ENCODE data around the gene SRRM2.

SRRM2 gene

DNA sequence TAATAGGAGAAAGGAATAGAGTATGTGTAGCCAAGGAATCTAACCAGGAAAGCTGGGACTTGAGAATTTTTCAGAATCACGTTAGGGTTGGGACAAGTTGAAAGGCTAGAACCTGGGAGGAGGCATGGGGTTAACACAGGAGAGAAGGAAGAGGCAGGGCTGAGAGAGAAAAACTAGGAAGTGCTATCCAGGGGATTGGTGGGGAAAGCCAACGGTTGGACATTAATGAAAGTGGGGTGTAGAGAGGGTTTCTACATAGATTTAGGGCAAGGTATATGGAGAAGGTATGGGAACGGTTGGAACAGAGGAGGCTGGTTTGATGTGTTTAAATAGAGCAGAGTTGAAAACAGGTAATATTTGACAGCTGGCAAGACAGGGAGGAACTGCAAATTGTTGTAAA lies 2.7 kb downstream of the SRRM2 start:
- no peak for DNase-seq (ENCODE audit: low read depth)
- Histone ChIP-seq H3K4me3 (ENCODE audit: low read length) (peak overlapping the region; percentile 91), H3K36me3 (ENCODE audit: control insufficient read depth, insufficient read depth, low read length, severe bottlenecking) (peaks cover 29% of the 10 kb centered on the region), H3K9ac (ENCODE audit: low read length) (peak overlapping the region; percentile 99), H3K4me1 (ENCODE audit: control insufficient read depth, insufficient read depth, low read length) (peaks cover 49% of the 10 kb centered on the region), H3K9me3 (ENCODE audit: control insufficient read depth, low read length) (no peaks in the 10 kb centered on the region), H3K27me3 (replicated peaks; ENCODE audit: control insufficient read depth, insufficient read depth, low read length) (no peaks in the 10 kb centered on the region)

- DNase-seq (ENCODE audit: low read depth) = no peak
- Histone ChIP-seq H3K36me3 (ENCODE audit: control insufficient read depth, insufficient read depth, low read length, severe bottlenecking) (peaks cover 42% of the 10 kb centered on the region), H3K9ac (ENCODE audit: low read length) (no peak overlapping the region), H3K27me3 (replicated peaks; ENCODE audit: control insufficient read depth, insufficient read depth, low read length) (no peaks in the 10 kb centered on the region), H3K9me3 (ENCODE audit: control insufficient read depth, low read length) (no peaks in the 10 kb centered on the region), H3K4me1 (ENCODE audit: control insufficient read depth, insufficient read depth, low read length) (peaks cover 46% of the 10 kb centered on the region), H3K4me3 (ENCODE audit: low read length) (no peak overlapping the region)
Observed at GRCh38 chr16:2756288-2757015, 4.0 kb downstream of the SRRM2 start.

DNA sequence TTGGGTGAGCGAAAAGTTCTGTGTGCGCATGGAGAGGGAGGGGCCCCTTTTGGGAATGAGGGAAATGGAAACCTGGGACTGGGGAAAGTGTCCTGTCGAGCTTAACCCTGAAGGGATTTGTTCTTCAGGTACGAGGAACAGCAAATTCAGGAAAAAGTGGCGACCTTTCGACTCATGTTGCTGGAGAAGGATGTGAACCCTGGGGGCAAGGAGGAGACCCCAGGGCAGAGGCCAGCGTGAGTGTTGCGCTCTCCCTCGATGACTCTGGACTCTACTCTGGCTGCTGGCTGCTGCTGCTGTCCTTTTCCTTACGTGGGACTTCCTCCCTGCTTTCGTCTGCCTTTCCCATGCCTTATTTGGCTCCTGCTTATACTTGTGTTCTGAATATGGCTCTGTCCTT lies 4.9 kb downstream of the SRRM2 start:
- peaks cover 51% of the 10 kb centered on the region for H3K36me3 ChIP-seq (ENCODE audit: control insufficient read depth, insufficient read depth, low read length, severe bottlenecking)
- no peak for DNase-seq (ENCODE audit: low read depth)
- peaks cover 41% of the 10 kb centered on the region for H3K4me1 ChIP-seq (ENCODE audit: control insufficient read depth, insufficient read depth, low read length)

DNA sequence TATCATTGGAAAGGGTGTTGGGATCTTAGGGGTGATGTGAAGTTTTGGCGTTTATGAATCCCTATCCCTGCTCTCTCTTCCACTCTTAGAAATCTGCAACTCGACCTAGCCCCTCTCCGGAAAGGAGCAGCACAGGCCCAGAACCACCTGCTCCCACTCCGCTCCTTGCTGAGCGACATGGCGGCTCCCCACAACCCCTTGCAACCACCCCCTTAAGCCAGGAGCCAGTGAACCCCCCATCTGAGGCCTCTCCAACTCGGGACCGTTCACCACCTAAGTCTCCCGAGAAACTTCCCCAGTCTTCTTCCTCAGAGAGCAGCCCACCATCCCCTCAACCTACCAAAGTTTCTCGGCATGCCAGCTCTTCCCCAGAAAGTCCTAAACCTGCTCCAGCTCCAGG lies 9.0 kb downstream of the SRRM2 start:
- no peak for DNase-seq (ENCODE audit: low read depth)
- peaks cover 92% of the 10 kb centered on the region for H3K36me3 ChIP-seq (ENCODE audit: control insufficient read depth, insufficient read depth, low read length, severe bottlenecking)
- no peaks in the 10 kb centered on the region for H3K27me3 ChIP-seq (replicated peaks; ENCODE audit: control insufficient read depth, insufficient read depth, low read length)

More for the DNA sequence above, 4.9 kb downstream of the SRRM2 start:
- no peak overlapping the region for H3K4me3 ChIP-seq (ENCODE audit: low read length)
- no peaks in the 10 kb centered on the region for H3K27me3 ChIP-seq (replicated peaks; ENCODE audit: control insufficient read depth, insufficient read depth, low read length)
- no peaks in the 10 kb centered on the region for H3K9me3 ChIP-seq (ENCODE audit: control insufficient read depth, low read length)
- H3K9ac ChIP-seq (ENCODE audit: low read length) = no peak overlapping the region

GRCh38 chr16:2761886-2762583 lies 9.6 kb downstream of the SRRM2 start:
- no peak overlapping the region for H3K4me3 ChIP-seq (ENCODE audit: low read length)
- H3K36me3 ChIP-seq (ENCODE audit: control insufficient read depth, insufficient read depth, low read length, severe bottlenecking) = peaks cover 98% of the 10 kb centered on the region
- H3K9ac ChIP-seq (ENCODE audit: low read length) = no peak overlapping the region
- peaks cover 23% of the 10 kb centered on the region for H3K4me1 ChIP-seq (ENCODE audit: control insufficient read depth, insufficient read depth, low read length)
- DNase-seq (ENCODE audit: low read depth) = no peak
- no peaks in the 10 kb centered on the region for H3K27me3 ChIP-seq (replicated peaks; ENCODE audit: control insufficient read depth, insufficient read depth, low read length)
- H3K9me3 ChIP-seq (ENCODE audit: control insufficient read depth, low read length) = no peaks in the 10 kb centered on the region

More for the DNA sequence above, 9.0 kb downstream of the SRRM2 start:
- Histone ChIP-seq H3K9ac (ENCODE audit: low read length) (no peak overlapping the region), H3K4me3 (ENCODE audit: low read length) (no peak overlapping the region), H3K9me3 (ENCODE audit: control insufficient read depth, low read length) (no peaks in the 10 kb centered on the region), H3K4me1 (ENCODE audit: control insufficient read depth, insufficient read depth, low read length) (peaks cover 26% of the 10 kb centered on the region)

GRCh38 chr16:2762711-2763110 lies 10.3 kb downstream of the SRRM2 start:
- no peaks in the 10 kb centered on the region for H3K9me3 ChIP-seq (ENCODE audit: control insufficient read depth, low read length)
- H3K9ac ChIP-seq (ENCODE audit: low read length) = no peak overlapping the region
- no peaks in the 10 kb centered on the region for H3K27me3 ChIP-seq (replicated peaks; ENCODE audit: control insufficient read depth, insufficient read depth, low read length)
- no peak overlapping the region for H3K4me3 ChIP-seq (ENCODE audit: low read length)
- H3K4me1 ChIP-seq (ENCODE audit: control insufficient read depth, insufficient read depth, low read length) = peaks cover 23% of the 10 kb centered on the region
- no peak for DNase-seq (ENCODE audit: low read depth)
- H3K36me3 ChIP-seq (ENCODE audit: control insufficient read depth, insufficient read depth, low read length, severe bottlenecking) = peaks cover 100% of the 10 kb centered on the region

- H3K9ac ChIP-seq (ENCODE audit: low read length) = no peak overlapping the region
- peaks cover 100% of the 10 kb centered on the region for H3K36me3 ChIP-seq (ENCODE audit: control insufficient read depth, insufficient read depth, low read length, severe bottlenecking)
- peaks cover 26% of the 10 kb centered on the region for H3K4me1 ChIP-seq (ENCODE audit: control insufficient read depth, insufficient read depth, low read length)
- no peaks in the 10 kb centered on the region for H3K9me3 ChIP-seq (ENCODE audit: control insufficient read depth, low read length)
- no peak for DNase-seq (ENCODE audit: low read depth)
- H3K4me3 ChIP-seq (ENCODE audit: low read length) = no peak overlapping the region
- H3K27me3 ChIP-seq (replicated peaks; ENCODE audit: control insufficient read depth, insufficient read depth, low read length) = no peaks in the 10 kb centered on the region
Observed at GRCh38 chr16:2763173-2763572, 10.7 kb downstream of the SRRM2 start.

GRCh38 chr16:2764718-2765117 lies 12.3 kb downstream of the SRRM2 start:
- DNase-seq (ENCODE audit: low read depth) = no peak
- Histone ChIP-seq H3K4me1 (ENCODE audit: control insufficient read depth, insufficient read depth, low read length) (peaks cover 33% of the 10 kb centered on the region), H3K9me3 (ENCODE audit: control insufficient read depth, low read length) (no peaks in the 10 kb centered on the region), H3K36me3 (ENCODE audit: control insufficient read depth, insufficient read depth, low read length, severe bottlenecking) (peaks cover 100% of the 10 kb centered on the region), H3K4me3 (ENCODE audit: low read length) (no peak overlapping the region), H3K27me3 (replicated peaks; ENCODE audit: control insufficient read depth, insufficient read depth, low read length) (no peaks in the 10 kb centered on the region), H3K9ac (ENCODE audit: low read length) (no peak overlapping the region)

- Histone ChIP-seq H3K36me3 (ENCODE audit: control insufficient read depth, insufficient read depth, low read length, severe bottlenecking) (peaks cover 100% of the 10 kb centered on the region), H3K4me1 (ENCODE audit: control insufficient read depth, insufficient read depth, low read length) (peaks cover 43% of the 10 kb centered on the region), H3K27me3 (replicated peaks; ENCODE audit: control insufficient read depth, insufficient read depth, low read length) (no peaks in the 10 kb centered on the region), H3K9me3 (ENCODE audit: control insufficient read depth, low read length) (no peaks in the 10 kb centered on the region), H3K9ac (ENCODE audit: low read length) (no peak overlapping the region), H3K4me3 (ENCODE audit: low read length) (no peak overlapping the region)
- DNase-seq (ENCODE audit: low read depth) = no peak
Observed at GRCh38 chr16:2765462-2766404, 13.3 kb downstream of the SRRM2 start.

DNA sequence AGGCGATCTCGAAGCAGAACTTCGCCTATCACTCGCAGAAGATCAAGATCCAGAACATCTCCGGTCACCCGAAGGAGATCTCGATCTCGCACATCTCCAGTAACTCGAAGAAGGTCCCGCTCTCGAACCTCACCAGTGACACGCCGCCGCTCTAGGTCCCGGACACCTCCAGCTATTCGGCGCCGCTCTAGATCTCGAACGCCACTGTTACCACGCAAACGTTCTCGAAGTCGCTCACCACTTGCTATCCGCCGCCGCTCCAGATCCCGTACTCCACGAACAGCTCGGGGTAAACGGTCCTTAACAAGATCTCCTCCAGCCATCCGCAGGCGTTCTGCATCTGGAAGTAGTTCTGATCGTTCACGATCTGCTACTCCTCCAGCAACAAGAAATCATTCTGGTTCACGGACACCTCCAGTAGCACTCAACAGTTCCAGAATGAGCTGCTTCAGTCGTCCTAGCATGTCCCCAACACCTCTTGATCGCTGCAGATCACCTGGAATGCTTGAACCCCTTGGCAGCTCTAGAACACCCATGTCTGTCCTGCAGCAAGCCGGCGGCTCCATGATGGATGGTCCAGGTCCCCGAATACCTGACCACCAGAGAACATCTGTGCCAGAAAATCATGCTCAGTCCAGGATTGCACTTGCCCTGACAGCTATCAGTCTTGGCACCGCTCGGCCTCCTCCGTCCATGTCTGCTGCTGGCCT lies 14.1 kb downstream of the SRRM2 start:
- Histone ChIP-seq H3K4me3 (ENCODE audit: low read length) (no peak overlapping the region), H3K27me3 (replicated peaks; ENCODE audit: control insufficient read depth, insufficient read depth, low read length) (no peaks in the 10 kb centered on the region), H3K36me3 (ENCODE audit: control insufficient read depth, insufficient read depth, low read length, severe bottlenecking) (peaks cover 99% of the 10 kb centered on the region), H3K4me1 (ENCODE audit: control insufficient read depth, insufficient read depth, low read length) (peaks cover 45% of the 10 kb centered on the region), H3K9me3 (ENCODE audit: control insufficient read depth, low read length) (no peaks in the 10 kb centered on the region), H3K9ac (ENCODE audit: low read length) (no peak overlapping the region)
- DNase-seq (ENCODE audit: low read depth) = no peak
